Effector memory CD4-positive, alpha-beta T cell (primary cell): ENCODE results near the gene LCE5A.

Experiments used
- DNase-seq, 3 donors: peaks; one replicate each; pipeline ENCODE4 v3.0.0-alpha.2; 2020
- H3K27ac ChIP-seq: 2 replicates; pipeline ENCODE4 v1.7.0; 2013; ENCODE audit warnings: mild to moderate bottlenecking, low read length, moderate library complexity; ENCODE audit not compliant: insufficient read depth, poor library complexity, severe bottlenecking
- H3K27me3 ChIP-seq: replicated peaks from 2 replicates; pipeline ENCODE4 v1.7.0; 2013; ENCODE audit warnings: mild to moderate bottlenecking, low read length; ENCODE audit not compliant: insufficient read depth, control insufficient read depth, poor library complexity, severe bottlenecking
- H3K36me3 ChIP-seq: 2 replicates; pipeline ENCODE4 v1.7.0; 2013; ENCODE audit warnings: mild to moderate bottlenecking, low read length, moderate library complexity; ENCODE audit not compliant: control insufficient read depth, insufficient read depth
- H3K4me1 ChIP-seq: 2 replicates; pipeline ENCODE4 v1.7.0; 2013; ENCODE audit warnings: low read length, mild to moderate bottlenecking; ENCODE audit not compliant: control insufficient read depth, insufficient read depth, poor library complexity, severe bottlenecking
- H3K4me3 ChIP-seq: 2 replicates; pipeline ENCODE4 v1.7.0; 2013; ENCODE audit warnings: low read length, low read depth, mild to moderate bottlenecking; ENCODE audit not compliant: insufficient read depth, poor library complexity, severe bottlenecking
- H3K9me3 ChIP-seq: 2 replicates; pipeline ENCODE4 v1.7.0; 2013; ENCODE audit warnings: mild to moderate bottlenecking, low read length, moderate library complexity; ENCODE audit not compliant: control insufficient read depth

Gene LCE5A

DNA sequence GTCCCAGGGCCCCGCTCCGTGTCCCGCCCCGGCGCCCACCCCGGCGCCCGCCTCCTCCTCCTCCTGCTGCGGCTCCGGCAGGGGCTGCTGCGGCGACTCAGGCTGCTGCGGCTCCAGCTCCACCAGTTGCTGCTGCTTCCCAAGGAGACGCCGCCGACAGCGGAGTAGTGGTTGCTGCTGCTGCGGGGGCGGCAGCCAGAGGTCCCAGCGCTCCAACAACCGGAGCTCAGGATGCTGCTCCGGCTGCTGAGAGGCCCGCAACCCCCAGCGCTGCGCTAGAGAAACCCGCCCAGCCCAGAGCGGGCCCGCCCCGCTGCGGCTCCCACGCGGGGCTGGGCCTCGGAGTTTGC is 4.8 kb downstream of the LCE5A start:
- no peak overlapping the region for H3K27ac ChIP-seq
- no peaks in the 10 kb centered on the region for H3K9me3 ChIP-seq
- H3K4me3 ChIP-seq: no peak overlapping the region
- peaks cover 4% of the 10 kb centered on the region for H3K4me1 ChIP-seq
- H3K36me3 ChIP-seq: no peaks in the 10 kb centered on the region
- H3K27me3 ChIP-seq: peaks cover 19% of the 10 kb centered on the region
- no peak for DNase-seq

DNA sequence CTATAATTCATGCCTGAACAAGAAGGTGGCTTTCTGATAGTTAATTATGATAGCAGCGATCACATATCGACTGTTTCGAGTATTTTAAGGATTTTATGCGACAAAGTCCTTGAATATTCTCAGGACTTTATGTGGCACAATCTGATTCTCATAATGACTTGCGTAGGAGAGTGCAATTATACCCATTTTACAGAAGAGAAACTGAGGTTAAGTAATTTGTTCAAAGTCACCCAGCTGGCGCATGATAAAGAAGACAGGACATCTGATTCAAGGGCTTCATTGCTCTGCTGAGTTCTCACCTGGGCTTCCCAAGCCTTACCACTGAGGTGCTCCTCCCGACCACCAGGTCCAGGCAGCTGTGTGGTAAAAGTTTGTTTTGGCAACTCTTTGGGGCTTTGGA is 5.5 kb downstream of the LCE5A start:
- no peak for DNase-seq
- Histone ChIP-seq H3K27ac (no peak overlapping the region), H3K9me3 (no peaks in the 10 kb centered on the region), H3K4me1 (peaks cover 4% of the 10 kb centered on the region), H3K36me3 (no peaks in the 10 kb centered on the region), H3K4me3 (no peak overlapping the region), H3K27me3 (peaks cover 19% of the 10 kb centered on the region)

DNA sequence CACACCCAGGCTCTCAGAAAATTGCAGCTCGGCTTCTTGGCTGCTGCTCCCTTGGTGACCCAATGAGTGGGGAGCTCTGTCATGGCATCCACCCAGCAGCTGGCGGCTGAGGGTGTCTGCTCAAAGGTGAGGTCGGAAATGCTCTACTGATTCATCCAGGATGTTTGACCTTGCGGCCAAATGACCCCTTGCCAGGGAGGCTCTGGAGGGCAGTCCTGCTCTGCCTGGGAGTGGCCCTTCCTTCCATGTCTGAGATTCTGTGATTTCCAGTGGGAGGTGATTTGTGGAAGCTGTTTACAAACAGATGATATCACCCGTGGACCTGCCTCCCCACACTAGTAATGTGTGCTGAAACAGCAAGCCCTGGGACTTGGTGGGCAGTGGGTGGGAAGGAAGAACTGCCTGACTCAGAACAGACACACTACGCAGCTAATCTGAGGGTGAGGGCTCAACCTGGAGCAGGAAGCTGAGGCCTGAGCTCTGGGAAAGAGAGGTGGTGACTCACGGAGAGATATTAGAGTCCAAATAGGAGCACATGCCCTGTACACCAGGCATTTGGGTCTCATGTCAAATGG is 6.7 kb downstream of the LCE5A start:
- no peaks in the 10 kb centered on the region for H3K9me3 ChIP-seq
- H3K4me3 ChIP-seq: no peak overlapping the region
- H3K4me1 ChIP-seq: peaks cover 4% of the 10 kb centered on the region
- no peak overlapping the region for H3K27ac ChIP-seq
- no peaks in the 10 kb centered on the region for H3K36me3 ChIP-seq
- peaks cover 19% of the 10 kb centered on the region for H3K27me3 ChIP-seq
- DNase-seq: no peak

DNA sequence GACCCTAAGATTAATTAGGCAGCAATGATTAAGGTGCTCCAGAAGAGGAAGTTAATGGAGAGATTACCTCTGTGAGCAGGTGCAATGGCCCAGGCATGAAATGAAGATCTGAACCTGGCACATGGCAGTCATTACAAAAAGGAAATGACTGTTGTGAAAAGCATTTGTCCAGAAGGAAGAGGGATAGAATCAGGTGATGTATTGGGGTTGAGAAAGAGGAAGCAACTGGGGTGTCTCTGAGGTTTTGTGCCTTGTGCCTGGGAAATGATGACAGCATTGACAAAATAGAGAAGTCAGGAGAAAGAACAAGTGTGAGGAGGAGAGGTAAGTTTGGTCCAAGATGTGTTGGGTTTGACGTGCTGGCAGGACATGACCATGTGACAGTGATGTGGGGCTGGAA is 9.2 kb downstream of the LCE5A start:
- H3K4me1 ChIP-seq: peaks cover 4% of the 10 kb centered on the region
- no peaks in the 10 kb centered on the region for H3K36me3 ChIP-seq
- no peak for DNase-seq
- H3K27ac ChIP-seq: no peak overlapping the region
- H3K27me3 ChIP-seq: peaks cover 13% of the 10 kb centered on the region
- no peak overlapping the region for H3K4me3 ChIP-seq
- H3K9me3 ChIP-seq: no peaks in the 10 kb centered on the region

DNA sequence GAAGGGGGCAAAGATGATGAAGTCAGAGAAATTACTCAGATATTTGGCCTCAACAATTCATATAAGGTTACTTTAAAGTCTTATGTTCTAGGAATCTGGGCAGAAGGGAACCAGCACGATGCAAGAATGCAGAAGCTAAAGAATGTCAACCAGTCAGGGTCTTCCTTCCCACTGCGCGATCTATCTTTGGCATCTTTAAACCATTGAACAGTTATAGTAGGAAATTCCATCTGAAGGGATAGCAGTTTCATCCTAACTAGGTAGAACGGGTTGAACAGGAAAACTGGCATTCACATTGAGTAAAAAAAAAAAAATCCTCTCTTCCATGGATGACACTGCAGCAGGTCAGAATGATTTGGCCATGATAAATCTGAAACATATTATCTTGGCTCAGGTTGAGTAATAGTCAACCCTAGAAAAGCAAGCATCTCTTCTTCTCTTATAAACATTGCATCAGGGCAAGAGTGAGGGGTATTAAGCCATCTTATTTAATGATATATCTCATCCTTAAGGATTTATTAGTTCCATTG is 10.0 kb downstream of the LCE5A start:
- Histone ChIP-seq H3K36me3 (no peaks in the 10 kb centered on the region), H3K4me1 (peaks cover 1% of the 10 kb centered on the region), H3K27ac (no peak overlapping the region), H3K4me3 (no peak overlapping the region), H3K9me3 (no peaks in the 10 kb centered on the region), H3K27me3 (peaks cover 7% of the 10 kb centered on the region)
- DNase-seq: no peak

DNA sequence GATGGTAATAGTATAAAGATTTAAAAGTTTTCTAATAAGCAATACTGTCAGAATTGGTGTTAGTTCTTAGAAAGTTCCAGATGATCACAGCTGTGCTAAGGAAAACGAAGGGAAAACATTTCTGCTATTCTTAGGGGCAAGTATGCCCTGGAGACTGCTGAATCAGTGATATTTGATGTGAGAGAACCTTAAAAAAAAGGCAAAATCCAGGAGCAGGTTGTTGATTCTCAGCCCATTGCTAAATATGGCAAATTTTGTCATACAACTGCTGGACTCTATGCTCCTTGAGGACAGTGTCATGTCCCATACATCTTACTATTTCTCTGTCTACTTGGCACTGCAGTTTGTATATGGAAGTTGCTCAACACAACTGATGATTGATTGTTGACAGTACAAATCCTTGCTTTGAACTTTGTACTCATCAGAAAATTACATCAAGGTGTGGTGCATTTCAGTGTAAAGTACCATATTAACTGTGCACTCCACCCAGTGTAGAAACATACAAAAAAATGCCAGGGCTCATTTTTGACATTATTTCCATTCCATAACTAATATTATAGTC is 14.6 kb downstream of the LCE5A start:
- no peak overlapping the region for H3K27ac ChIP-seq
- no peaks in the 10 kb centered on the region for H3K36me3 ChIP-seq
- no peaks in the 10 kb centered on the region for H3K4me1 ChIP-seq
- H3K9me3 ChIP-seq: no peaks in the 10 kb centered on the region
- peaks cover 2% of the 10 kb centered on the region for H3K27me3 ChIP-seq
- no peak for DNase-seq
- H3K4me3 ChIP-seq: no peak overlapping the region

DNA sequence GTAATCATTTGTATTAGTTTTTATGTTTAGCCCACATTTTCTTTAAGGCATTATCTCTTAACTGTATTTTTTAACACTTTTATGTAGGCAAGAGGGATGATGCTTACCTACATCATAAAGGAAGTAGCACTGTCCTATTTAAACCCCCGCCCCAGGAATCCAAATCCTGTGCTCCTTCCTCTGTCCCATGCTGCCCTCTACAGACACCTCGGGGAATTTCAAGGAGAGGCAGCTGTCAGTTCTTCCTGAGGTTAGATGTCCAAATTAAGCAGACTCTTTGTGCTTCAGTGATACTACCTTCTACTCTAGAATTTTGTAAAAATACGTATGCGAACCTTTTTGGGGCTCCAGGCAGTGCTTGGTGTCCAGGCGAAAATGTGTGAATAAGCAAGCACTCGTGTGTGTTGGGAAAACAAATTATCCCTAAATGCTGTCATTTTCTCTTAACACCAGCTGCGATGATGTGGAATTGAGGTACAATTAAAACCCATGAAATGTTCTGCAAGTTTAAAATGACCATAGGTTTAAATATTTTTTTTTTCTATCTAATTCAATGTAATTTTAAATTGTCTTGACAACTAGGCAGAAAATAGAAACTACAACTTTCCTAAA is 22.8 kb downstream of the LCE5A start:
- no peak overlapping the region for H3K27ac ChIP-seq
- H3K36me3 ChIP-seq: no peaks in the 10 kb centered on the region
- no peak for DNase-seq
- H3K4me3 ChIP-seq: no peak overlapping the region
- H3K27me3 ChIP-seq: no peaks in the 10 kb centered on the region
- H3K4me1 ChIP-seq: no peaks in the 10 kb centered on the region
- no peaks in the 10 kb centered on the region for H3K9me3 ChIP-seq

DNA sequence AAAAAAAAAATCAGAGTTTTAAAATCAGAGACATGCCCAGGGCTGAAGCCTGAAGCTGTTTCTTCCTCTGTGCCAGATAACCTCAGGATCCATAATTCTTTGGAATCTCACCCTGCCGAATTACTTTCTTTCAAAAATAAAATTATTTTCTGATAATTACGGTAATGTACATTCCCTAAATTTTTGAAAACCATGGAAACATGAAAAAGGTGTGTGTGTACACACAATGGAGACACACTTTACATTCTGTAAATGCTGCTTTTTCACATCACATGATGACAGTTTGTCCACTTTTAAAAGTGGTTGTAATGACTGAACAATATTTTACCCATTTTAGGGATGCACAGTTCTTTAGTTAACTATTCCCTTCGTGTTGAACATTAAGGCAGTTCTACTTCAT is 25.2 kb downstream of the LCE5A start:
- no peak overlapping the region for H3K4me3 ChIP-seq
- DNase-seq: no peak
- no peak overlapping the region for H3K27ac ChIP-seq
- no peaks in the 10 kb centered on the region for H3K9me3 ChIP-seq
- H3K36me3 ChIP-seq: no peaks in the 10 kb centered on the region
- no peaks in the 10 kb centered on the region for H3K4me1 ChIP-seq
- peaks cover 3% of the 10 kb centered on the region for H3K27me3 ChIP-seq

DNA sequence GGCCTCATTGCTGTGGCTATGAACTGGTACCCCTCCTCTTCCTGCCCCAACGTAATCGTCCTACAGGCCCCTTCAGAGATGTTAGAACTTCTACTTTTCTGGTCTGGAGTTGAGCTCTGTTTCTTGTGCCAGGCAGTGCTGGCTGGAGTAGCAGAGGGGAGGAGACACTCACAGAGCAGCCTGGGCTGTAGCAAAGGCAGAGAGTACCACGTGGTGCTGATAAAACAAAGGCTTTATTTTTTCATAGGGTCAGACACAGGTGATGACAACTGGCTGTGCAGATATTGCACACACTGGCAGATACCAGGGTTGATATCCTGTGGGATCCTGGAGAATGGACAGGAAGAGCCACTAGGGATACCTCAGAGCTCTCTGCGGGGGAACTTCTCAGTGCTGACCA is 26.9 kb downstream of the LCE5A start:
- Histone ChIP-seq H3K27me3 (peaks cover 3% of the 10 kb centered on the region), H3K4me3 (no peak overlapping the region), H3K36me3 (no peaks in the 10 kb centered on the region), H3K9me3 (no peaks in the 10 kb centered on the region), H3K27ac (no peak overlapping the region), H3K4me1 (no peaks in the 10 kb centered on the region)
- DNase-seq: no peak

DNA sequence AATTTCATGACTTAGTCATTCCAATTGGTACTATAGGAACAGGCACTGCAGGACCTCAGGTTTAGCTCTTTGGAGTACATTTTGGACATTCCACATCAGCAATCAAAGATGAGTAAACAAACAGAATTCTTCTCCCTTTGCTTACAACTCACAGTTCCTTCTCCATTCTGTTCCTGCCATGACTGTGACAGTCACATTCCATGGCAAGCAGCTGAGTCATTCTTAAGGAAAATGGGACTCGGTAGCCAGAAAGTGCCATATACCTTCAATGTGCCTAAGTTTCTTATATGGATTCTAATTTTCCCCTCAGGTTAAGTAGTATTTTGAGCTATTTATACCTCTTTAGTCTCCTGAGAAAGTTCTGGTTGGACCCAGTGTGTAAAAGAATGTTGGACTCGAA is 29.3 kb downstream of the LCE5A start:
- Histone ChIP-seq H3K9me3 (no peaks in the 10 kb centered on the region), H3K36me3 (no peaks in the 10 kb centered on the region), H3K4me3 (no peak overlapping the region), H3K27me3 (peaks cover 3% of the 10 kb centered on the region), H3K4me1 (no peaks in the 10 kb centered on the region), H3K27ac (no peak overlapping the region)
- no peak for DNase-seq
